ENCODE measurements around the gene NOC3L.
"Not testable (repeated sequence)": the region's sequence is repeated elsewhere in the genome, so short reads cannot be mapped to it uniquely, and the experiment has no call there.

The NOC3L gene, protein sequence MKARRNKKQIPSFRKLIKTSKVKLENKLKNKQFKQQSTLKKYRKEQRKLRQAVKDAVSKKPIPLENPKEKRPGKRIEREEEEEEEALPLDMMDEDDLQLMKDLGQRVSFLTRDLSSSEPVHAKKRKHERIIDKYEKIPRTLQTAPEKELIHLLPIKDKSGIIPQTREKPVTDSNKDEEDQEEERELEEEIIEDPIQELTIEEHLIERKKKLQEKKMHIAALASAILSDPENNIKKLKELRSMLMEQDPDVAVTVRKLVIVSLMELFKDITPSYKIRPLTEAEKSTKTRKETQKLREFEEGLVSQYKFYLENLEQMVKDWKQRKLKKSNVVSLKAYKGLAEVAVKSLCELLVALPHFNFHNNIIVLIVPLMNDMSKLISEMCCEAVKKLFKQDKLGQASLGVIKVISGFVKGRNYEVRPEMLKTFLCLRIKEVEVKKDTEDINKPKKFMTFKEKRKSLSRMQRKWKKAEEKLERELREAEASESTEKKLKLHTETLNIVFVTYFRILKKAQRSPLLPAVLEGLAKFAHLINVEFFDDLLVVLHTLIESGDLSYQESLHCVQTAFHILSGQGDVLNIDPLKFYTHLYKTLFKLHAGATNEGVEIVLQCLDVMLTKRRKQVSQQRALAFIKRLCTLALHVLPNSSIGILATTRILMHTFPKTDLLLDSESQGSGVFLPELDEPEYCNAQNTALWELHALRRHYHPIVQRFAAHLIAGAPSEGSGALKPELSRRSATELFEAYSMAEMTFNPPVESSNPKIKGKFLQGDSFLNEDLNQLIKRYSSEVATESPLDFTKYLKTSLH

GRCh38 chr10:94362360-94363250, at the start of gene NOC3L:
Gene NOC3L, minus strand, starts transcription at chr10:94362939. Its CDS starts 101 bp downstream, at chr10:94362838.
- peak; percentile 95 for DNase-seq

- no peak for DNase-seq
Measured at GRCh38 chr10:94412449-94412848, 49.7 kb upstream of the NOC3L start.

DNA sequence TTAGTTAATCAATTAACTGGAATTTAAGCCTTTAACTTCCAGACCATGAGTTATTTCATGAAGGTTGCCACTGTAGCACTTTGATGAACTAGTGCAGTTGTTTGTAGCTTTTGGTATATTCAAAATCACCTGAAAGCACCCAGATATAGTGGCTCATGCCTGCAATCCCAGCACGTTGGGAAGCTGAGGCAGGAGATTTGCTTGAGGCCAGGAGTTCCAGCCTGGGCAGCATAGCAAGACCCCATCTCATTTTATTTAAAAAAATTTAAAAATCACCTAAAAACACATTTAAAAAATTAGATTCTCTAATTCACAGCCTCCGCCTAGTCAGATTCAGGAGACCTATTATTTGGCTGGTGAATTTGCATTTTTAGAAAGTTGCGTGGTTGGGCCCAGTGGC, 48.6 kb upstream of the NOC3L start:
- no peak for DNase-seq

- no peak for DNase-seq
Measured at GRCh38 chr10:94409021-94409657, 46.4 kb upstream of the NOC3L start.

GRCh38 chr10:94407668-94408067, 44.9 kb upstream of the NOC3L start:
- DNase-seq, result no peak

DNA sequence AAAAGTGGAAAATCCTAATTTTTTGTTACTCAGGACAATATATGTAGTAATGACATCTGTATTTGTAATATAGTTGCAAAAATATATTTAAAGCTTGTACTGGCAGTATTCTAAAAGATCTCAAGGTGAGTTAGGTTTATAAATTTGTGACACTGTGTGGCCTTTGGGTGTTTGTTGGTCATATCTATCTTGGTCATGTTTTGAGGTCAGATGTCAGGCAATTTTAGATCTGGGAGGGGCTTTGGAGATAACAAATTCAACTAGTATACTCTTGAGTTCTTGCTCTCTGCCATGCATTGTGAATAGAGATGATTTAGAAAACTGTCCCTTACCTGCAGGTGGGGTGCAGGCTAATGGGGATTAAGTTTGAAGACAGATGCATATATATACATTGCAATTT, 42.7 kb upstream of the NOC3L start:
- no peak for DNase-seq

DNA sequence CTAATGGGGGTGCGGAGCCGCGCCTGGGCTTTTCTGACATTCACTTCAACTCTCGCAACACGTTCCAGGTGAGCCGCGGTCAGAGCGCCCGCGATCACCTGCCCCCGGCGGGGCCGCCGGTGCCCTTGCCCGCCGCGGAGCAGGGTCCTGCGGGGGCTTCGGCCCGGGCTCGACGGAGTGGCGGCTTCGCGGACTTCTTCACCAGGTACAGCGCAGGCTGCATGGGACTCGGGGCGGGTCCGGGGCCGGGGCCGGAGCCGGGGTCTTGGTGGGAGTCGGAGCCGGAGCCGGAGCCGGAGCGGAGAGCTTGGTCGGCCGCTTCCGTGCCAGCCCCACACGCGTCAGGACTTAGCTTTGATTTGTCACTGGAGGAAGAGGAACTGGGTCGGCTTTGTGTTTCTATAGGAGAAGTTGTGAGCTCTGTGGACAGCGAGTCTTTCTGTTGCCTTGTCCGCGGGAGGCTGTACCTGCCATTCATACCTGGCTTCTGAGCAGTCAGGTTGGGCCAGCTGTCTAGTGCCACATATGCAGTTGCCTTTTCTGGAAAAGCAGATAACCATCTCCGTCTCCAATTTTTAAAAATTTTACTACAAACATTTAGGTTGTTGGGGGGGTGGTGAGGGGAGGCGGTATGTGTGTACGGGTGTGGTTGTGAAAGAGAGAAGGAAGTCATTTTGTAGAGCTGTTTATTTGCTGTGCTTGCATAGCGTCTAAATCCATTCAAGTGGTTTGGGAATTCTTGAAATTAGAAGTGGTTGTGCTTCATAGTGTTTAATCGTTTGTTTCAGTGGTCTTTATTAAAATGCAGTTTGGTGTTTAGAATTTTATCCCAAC, 40.9 kb upstream of the NOC3L start:
- peak; percentile 79 for DNase-seq

GRCh38 chr10:94402843-94403379, 40.2 kb upstream of the NOC3L start:
- DNase-seq, result peak; percentile 38

GRCh38 chr10:94402204-94402842, 39.6 kb upstream of the NOC3L start, which contains the start of gene TBC1D12:
Gene TBC1D12, plus strand, starts transcription at chr10:94402541. Its CDS starts 73 bp downstream, at chr10:94402614.
- peak; percentile 86 for DNase-seq

- DNase-seq, result no peak
Measured at GRCh38 chr10:94398762-94399161, 36.0 kb upstream of the NOC3L start.

- no peak for DNase-seq
Measured at GRCh38 chr10:94397549-94398370, 35.0 kb upstream of the NOC3L start.

DNA sequence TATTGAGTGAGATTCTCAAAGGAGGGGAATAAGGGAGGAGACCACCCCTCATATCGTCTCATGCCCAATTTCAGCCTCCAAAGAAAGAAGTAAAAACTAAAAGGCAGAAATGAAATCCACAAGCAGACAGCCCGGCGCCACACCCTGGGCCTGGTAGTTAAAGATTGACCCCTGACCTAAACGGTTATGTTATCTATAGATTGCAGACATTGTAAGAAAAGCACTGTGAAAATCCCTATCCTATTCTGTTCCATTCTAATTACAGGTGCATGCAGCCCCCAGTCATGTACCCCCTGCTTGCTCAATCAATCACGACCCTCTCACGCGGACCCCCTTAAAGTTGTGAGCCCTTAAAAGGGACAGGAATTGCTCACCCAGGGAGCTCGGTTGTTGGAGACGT, 29.4 kb upstream of the NOC3L start:
- DNase-seq, result not testable (repeated sequence)

- DNase-seq, result not testable (repeated sequence)
Measured at GRCh38 chr10:94385733-94386132, 23.0 kb upstream of the NOC3L start.

GRCh38 chr10:94383530-94383929, 20.8 kb upstream of the NOC3L start:
- DNase-seq, result no peak

DNA sequence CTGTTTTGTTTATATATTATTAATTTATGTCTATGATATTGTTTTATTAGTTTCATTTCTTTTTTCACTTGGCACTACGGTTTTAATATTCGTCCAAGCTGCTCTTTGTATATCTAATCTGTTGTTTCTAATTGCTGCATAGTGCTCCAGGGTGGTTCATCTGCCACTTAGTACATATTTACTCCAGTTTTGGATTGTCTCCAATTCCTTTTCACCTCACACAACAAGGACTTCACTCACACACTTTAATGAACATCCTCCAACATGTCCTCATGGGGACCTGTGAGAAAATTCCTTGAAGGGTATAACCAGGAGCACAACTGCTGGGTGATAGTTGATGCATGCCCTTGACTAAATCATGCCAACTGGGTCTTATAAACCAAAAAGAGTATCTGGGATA, 14.1 kb upstream of the NOC3L start:
- no peak for DNase-seq

- DNase-seq, result no peak
Measured at GRCh38 chr10:94375374-94375773, 12.6 kb upstream of the NOC3L start.

- DNase-seq, result no peak
Measured at GRCh38 chr10:94370501-94370900, 7.8 kb upstream of the NOC3L start.

- no peak for DNase-seq
Measured at GRCh38 chr10:94366382-94366781, 3.6 kb upstream of the NOC3L start.

DNA sequence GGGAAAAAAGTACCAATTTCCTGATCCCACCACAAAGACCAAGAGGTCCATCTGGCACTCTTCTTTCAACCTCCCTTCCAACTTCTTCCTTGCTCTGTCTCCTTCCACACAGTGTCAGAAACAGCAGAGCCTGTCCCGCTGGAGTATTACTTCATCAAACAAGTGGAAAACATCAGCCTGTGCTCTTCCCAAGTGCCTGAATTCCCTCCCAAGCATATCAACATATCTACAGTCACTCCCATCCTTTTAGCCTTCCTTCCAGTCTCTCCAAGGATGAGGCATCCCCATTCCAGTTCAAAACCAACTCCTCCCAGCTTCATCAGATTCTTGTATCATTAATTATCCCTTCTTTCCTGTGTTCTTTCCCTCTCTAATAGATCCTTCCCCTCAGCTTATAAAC, 1.7 kb upstream of the NOC3L start:
- DNase-seq, result no peak

- DNase-seq, result no peak
Measured at GRCh38 chr10:94363251-94363565, 469 bp upstream of the NOC3L start.

Data from RPMI8226 (cell line).